ENCODE measurements around the gene TXNRD1.
"Not testable (repeated sequence)": the region's sequence is repeated elsewhere in the genome, so short reads cannot be mapped to it uniquely, and the experiment has no call there.

The TXNRD1 gene

GRCh38 chr12:104384141-104384880 is 168.7 kb downstream of the TXNRD1 start:
- DNase-seq (ENCODE audit: low spot score): no peak
- TF ChIP-seq CTCF (IDR thresholded peaks at IDR 0.05; ENCODE audit: borderline replicate concordance, control extremely low read depth, extremely low read depth, insufficient read depth, missing control alignments): no peak
- in situ Hi-C loops (cut with MboI; ENCODE audit: low sequenced_read_pairs, unreplicated experiment): loop anchor here (10.0 kb wide), 1 partner anchor 490 kb away; no protein-coding TSS in a partner anchor

- TF ChIP-seq CTCF (IDR thresholded peaks at IDR 0.05; ENCODE audit: borderline replicate concordance, control extremely low read depth, extremely low read depth, insufficient read depth, missing control alignments): no peak
- in situ Hi-C loops (cut with MboI; ENCODE audit: low sequenced_read_pairs, unreplicated experiment): loop anchor here (10.0 kb wide), 1 partner anchor 489 kb away; no protein-coding TSS in a partner anchor
- DNase-seq (ENCODE audit: low spot score): no peak
These were observed 169.9 kb downstream of the TXNRD1 start for GRCh38 chr12:104385510-104385909.

GRCh38 chr12:104386461-104386860 is 170.9 kb downstream of the TXNRD1 start:
- no peak for TF ChIP-seq CTCF (IDR thresholded peaks at IDR 0.05; ENCODE audit: borderline replicate concordance, control extremely low read depth, extremely low read depth, insufficient read depth, missing control alignments)
- in situ Hi-C loops (cut with MboI; ENCODE audit: low sequenced_read_pairs, unreplicated experiment): loop anchor here (10.0 kb wide), 1 partner anchor 488 kb away; no protein-coding TSS in a partner anchor
- no peak for DNase-seq (ENCODE audit: low spot score)

GRCh38 chr12:104387190-104387589 is 171.6 kb downstream of the TXNRD1 start:
- no peak for DNase-seq (ENCODE audit: low spot score)
- in situ Hi-C loops (cut with MboI; ENCODE audit: low sequenced_read_pairs, unreplicated experiment): loop anchor here (10.0 kb wide), 1 partner anchor 488 kb away; no protein-coding TSS in a partner anchor
- TF ChIP-seq CTCF (IDR thresholded peaks at IDR 0.05; ENCODE audit: borderline replicate concordance, control extremely low read depth, extremely low read depth, insufficient read depth, missing control alignments): no peak

GRCh38 chr12:104394086-104394485 is 178.5 kb downstream of the TXNRD1 start:
- DNase-seq (ENCODE audit: low spot score); in situ Hi-C loops (cut with MboI; ENCODE audit: low sequenced_read_pairs, unreplicated experiment): not testable (repeated sequence)

Data from GM13976 (cell line).